H9 (cell line): ENCODE results near the gene SPR. TPM values are rescaled to one million over a fixed set of nuclear protein-coding genes. Genes with fewer than 3 reads are reported as not detected.

Experiments
- DNase-seq: peaks from one replicate; pipeline ENCODE4 v3.0.0-alpha.2; 2017
- H2AFZ ChIP-seq: one replicate; pipeline ENCODE4 v1.6.1; 2013; ENCODE audit warnings: mild to moderate bottlenecking, low read length, control low read depth, moderate library complexity
- H2AK5ac ChIP-seq: 2 replicates; pipeline ENCODE4 v1.6.1; 2013; ENCODE audit warnings: low read length, control low read depth, mixed read lengths; ENCODE audit not compliant: insufficient read length
- H2BK120ac ChIP-seq: one replicate; pipeline ENCODE4 v1.6.1; 2013; ENCODE audit warnings: low read depth, mild to moderate bottlenecking, low read length, control low read depth, inconsistent platforms; ENCODE audit not compliant: poor library complexity, severe bottlenecking
- H2BK12ac ChIP-seq: 2 replicates; pipeline ENCODE4 v1.6.1; 2013; ENCODE audit warnings: low read length, control low read depth, mixed read lengths, low read depth; ENCODE audit not compliant: insufficient read length
- H2BK15ac ChIP-seq: 2 replicates; pipeline ENCODE4 v1.6.1; 2013; ENCODE audit warnings: low read depth, low read length, control low read depth
- H2BK20ac ChIP-seq: one replicate; pipeline ENCODE4 v1.6.1; 2013; ENCODE audit warnings: low read depth, mild to moderate bottlenecking, low read length, control low read depth, inconsistent platforms; ENCODE audit not compliant: poor library complexity, severe bottlenecking
- H2BK5ac ChIP-seq: 2 replicates; pipeline ENCODE4 v1.6.1; 2013; ENCODE audit warnings: low read length, control low read depth, mixed read lengths; ENCODE audit not compliant: insufficient read length
- H3K14ac ChIP-seq: 2 replicates; pipeline ENCODE4 v1.6.1; 2013; ENCODE audit warnings: low read length, control low read depth; ENCODE audit not compliant: insufficient read depth
- H3K18ac ChIP-seq: 2 replicates; pipeline ENCODE4 v1.6.1; 2013; ENCODE audit warnings: low read depth, mild to moderate bottlenecking, mixed read lengths, low read length, control low read depth; ENCODE audit not compliant: insufficient read length
- H3K23ac ChIP-seq: 2 replicates; pipeline ENCODE4 v1.6.1; 2013; ENCODE audit warnings: low read length, control low read depth, mixed read lengths, low read depth; ENCODE audit not compliant: insufficient read length
- H3K23me2 ChIP-seq: 2 replicates; pipeline ENCODE4 v1.6.1; 2013; ENCODE audit warnings: low read depth, mild to moderate bottlenecking, mixed read lengths, low read length, control low read depth; ENCODE audit not compliant: insufficient read length, poor library complexity, severe bottlenecking
- H3K27ac ChIP-seq: 2 replicates; pipeline ENCODE4 v1.5.1; 2013; ENCODE audit warnings: low read length, control low read depth, mixed read lengths, low read depth; ENCODE audit not compliant: insufficient read length
- H3K27me3 ChIP-seq: 2 replicates; pipeline ENCODE4 v1.6.1; 2013; ENCODE audit warnings: low read length, control low read depth, inconsistent platforms; ENCODE audit not compliant: insufficient read depth
- H3K4ac ChIP-seq: 2 replicates; pipeline ENCODE4 v1.6.1; 2013; ENCODE audit warnings: low read depth, mild to moderate bottlenecking, control low read depth, inconsistent platforms, low read length, moderate library complexity
- H3K4me1 ChIP-seq: 2 replicates; pipeline ENCODE4 v1.6.1; 2013; ENCODE audit warnings: low read length, control low read depth, inconsistent platforms; ENCODE audit not compliant: insufficient read depth
- H3K4me2 ChIP-seq: 2 replicates; pipeline ENCODE4 v1.6.1; 2013; ENCODE audit warnings: low read length, control low read depth, mixed read lengths; ENCODE audit not compliant: insufficient read length, insufficient read depth
- H3K56ac ChIP-seq: 2 replicates; pipeline ENCODE4 v1.6.1; 2013; ENCODE audit warnings: low read depth, mild to moderate bottlenecking, mixed read lengths, low read length, control low read depth; ENCODE audit not compliant: insufficient read length
- H3K79me1 ChIP-seq: 2 replicates; pipeline ENCODE4 v1.6.1; 2013; ENCODE audit warnings: low read depth, mild to moderate bottlenecking, moderate library complexity, low read length, control low read depth, inconsistent platforms; ENCODE audit not compliant: insufficient read depth, poor library complexity, severe bottlenecking
- H3K79me2 ChIP-seq: 2 replicates; pipeline ENCODE4 v1.6.1; 2013; ENCODE audit warnings: low read length, control low read depth, inconsistent platforms; ENCODE audit not compliant: insufficient read depth
- H3K9ac ChIP-seq: 2 replicates; pipeline ENCODE4 v1.6.1; 2013; ENCODE audit warnings: low read length, control low read depth, mixed read lengths; ENCODE audit not compliant: insufficient read length; ENCODE audit errors: extremely low read depth
- H3K9me3 ChIP-seq: one replicate; pipeline ENCODE4 v1.6.1; 2013; ENCODE audit warnings: low read depth, low read length, inconsistent platforms; ENCODE audit not compliant: control insufficient read depth
- H3T11ph ChIP-seq: one replicate; pipeline ENCODE4 v1.6.1; 2013; ENCODE audit warnings: mild to moderate bottlenecking, low read length, control low read depth, inconsistent platforms
- H4K20me1 ChIP-seq: one replicate; pipeline ENCODE4 v1.6.1; 2013; ENCODE audit not compliant: control insufficient read depth, insufficient read length, insufficient read depth
- H4K5ac ChIP-seq: 2 replicates; pipeline ENCODE4 v1.6.1; 2013; ENCODE audit warnings: low read depth, mild to moderate bottlenecking, mixed read lengths, low read length, control low read depth; ENCODE audit not compliant: insufficient read length
- H4K8ac ChIP-seq: replicated peaks from 2 replicates; pipeline ENCODE4 v1.6.1; 2013; ENCODE audit warnings: low read length, control low read depth, mixed read lengths, low read depth; ENCODE audit not compliant: insufficient read length
- H4K91ac ChIP-seq: 2 replicates; pipeline ENCODE4 v1.6.1; 2013; ENCODE audit warnings: low read depth, mild to moderate bottlenecking, moderate library complexity, mixed read lengths, low read length, control low read depth; ENCODE audit not compliant: insufficient read length
- H3K27ac Mint-ChIP-seq, 3 experiments: 2 replicates in 2 of 3; 3 replicates in 1 of 3; pipeline ENCODE4 v1.8.0; 2020 to 2021; ENCODE audit warnings: mixed read lengths in 3 of 3, mild to moderate bottlenecking in 1 of 3, moderate library complexity in 1 of 3
- H3K27me3 Mint-ChIP-seq: 2 replicates; pipeline ENCODE4 v1.8.0; 2021; ENCODE audit warnings: low read depth, mild to moderate bottlenecking, moderate library complexity, mixed read lengths
- H3K36me3 Mint-ChIP-seq, 3 experiments: 2 replicates in 2 of 3; 3 replicates in 1 of 3; pipeline ENCODE4 v1.8.0; 2020 to 2021; ENCODE audit warnings: low read depth in 3 of 3, mixed read lengths in 3 of 3; ENCODE audit not compliant: insufficient read depth in 1 of 3
- H3K4me1 Mint-ChIP-seq, 2 experiments: 2 replicates each; pipeline ENCODE4 v1.8.0; 2020; ENCODE audit warnings: mixed read lengths in 2 of 2
- H3K4me3 Mint-ChIP-seq, 2 experiments: 2 replicates in 1 of 2; 3 replicates in 1 of 2; pipeline ENCODE4 v1.8.0; 2020 to 2021; ENCODE audit warnings: mild to moderate bottlenecking in 2 of 2, mixed read lengths in 2 of 2, moderate library complexity in 1 of 2
- H3K9me3 Mint-ChIP-seq, 2 experiments: 2 replicates in 1 of 2; 3 replicates in 1 of 2; pipeline ENCODE4 v1.8.0; 2020; ENCODE audit warnings: mild to moderate bottlenecking in 2 of 2, mixed read lengths in 2 of 2, moderate library complexity in 1 of 2
- CTCF ChIP-seq: fragments of 200-600 bp; sonication (generic); conservative IDR thresholded peaks from 3 replicates; pipeline ENCODE4 v1.8.0; 2021; ENCODE audit warnings: antibody characterized with exemption, mild to moderate bottlenecking
- WGBS: extraction: QIAGEN DNeasy Blood & Tissue Kit; methylation state at CpG from one replicate; pipeline ENCODE4 v1.1.7; 2013; ENCODE audit warnings: missing lambda C conversion rate, low lambda C conversion rate, mixed read lengths; ENCODE audit not compliant: insufficient read length; ENCODE audit errors: extremely low coverage; 5-methylcytosine and 5-hydroxymethylcytosine counted together
- total RNA-seq: library from RNA; stranded (reverse); gene quantifications from 2 replicates; pipeline ENCODE4 v1.2.1, GENCODE V29; 2021

Gene SPR
- total RNA-seq, 1 experiment from 2014 or later, result 7.3 TPM

GRCh38 chr2:72851333-72851732, 35.9 kb upstream of the SPR start:
- Histone ChIP-seq H3K23ac (no peak overlapping the region), H3K79me2 (0 out of 2 replicates have a peak, but pooled peaks cover 2% of the 10 kb centered on the region), H3K56ac (no peak overlapping the region), H4K20me1 (no peaks in the 10 kb centered on the region), H4K5ac (no peak overlapping the region), H3K18ac (no peak overlapping the region), H3K4me2 (no peak overlapping the region), H3K23me2 (no peaks in the 10 kb centered on the region), H3K4ac (no peak overlapping the region), H3K14ac (no peak overlapping the region), H3K79me1 (no peaks in the 10 kb centered on the region), H2BK12ac (no peak overlapping the region), H3K9me3 (no peaks in the 10 kb centered on the region), H2BK15ac (no peak overlapping the region), H2BK120ac (no peak overlapping the region), H3K27ac (no peak overlapping the region), H2AK5ac (no peak overlapping the region), H4K91ac (no peak overlapping the region), H3T11ph (no peak overlapping the region), H3K4me1 (no peaks in the 10 kb centered on the region; the same call in 1 of the 2 replicates), H3K9ac (no peak overlapping the region), H2BK20ac (no peak overlapping the region), H2AFZ (no peak overlapping the region), H3K27me3 (no peaks in the 10 kb centered on the region), H4K8ac (no peak overlapping the region), H2BK5ac (no peak overlapping the region)
- no peaks in the 10 kb centered on the region for H3K9me3 Mint-ChIP-seq
- no peaks in the 10 kb centered on the region; the same call in none of the 2 replicates for H3K27me3 Mint-ChIP-seq
- no peak for TF ChIP-seq CTCF
- peaks cover 5 to 7% of the 10 kb centered on the region in 2 experiments; a peak in 3 of 4 replicates for H3K4me1 Mint-ChIP-seq
- no peak for DNase-seq
- H3K27ac Mint-ChIP-seq, result no peak overlapping the region
- no CpG with 5 or more reads among the region's 7 CpGs for WGBS
- H3K36me3 Mint-ChIP-seq, result no peaks in the 10 kb centered on the region
- no peak overlapping the region for H3K4me3 Mint-ChIP-seq
